ENCODE measurements around the gene MESD.

DNA sequence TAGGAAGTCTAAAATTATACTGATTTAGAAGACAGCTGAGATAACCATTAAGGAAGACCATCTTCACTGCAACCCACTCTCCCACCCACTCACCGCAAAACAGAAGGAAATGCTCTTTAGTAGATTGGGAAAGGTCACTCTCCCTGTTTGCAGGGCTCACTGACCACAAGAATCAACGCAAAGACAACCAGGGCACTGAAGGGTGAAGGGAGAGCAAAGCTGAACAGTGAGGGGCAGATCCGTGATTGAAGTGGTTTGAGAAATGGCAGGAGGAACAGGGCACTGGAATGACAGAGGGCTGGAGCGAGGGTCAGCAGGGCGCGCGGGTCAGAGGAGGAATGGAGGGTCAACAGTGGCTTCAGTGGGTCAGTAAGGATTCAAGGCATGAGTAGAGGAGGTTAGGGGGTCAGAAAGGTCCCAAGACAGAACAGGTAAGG, 520 bp downstream of the MESD start:
- TF ChIP-seq CTCF (conservative IDR thresholded peaks at IDR 0.05; ENCODE audit: low read depth, low read length) (no peak), POLR2A (IDR thresholded peaks at IDR 0.05; ENCODE audit: low read depth, low read length) (no peak), MAZ (IDR thresholded peaks at IDR 0.05; ENCODE audit: borderline replicate concordance, low read depth, low read length) (no peak), CEBPB (IDR thresholded peaks at IDR 0.05; ENCODE audit: low read depth, low read length) (no peak), NFE2L2 (IDR thresholded peaks at IDR 0.05; ENCODE audit: low read depth, low read length) (no peak), USF2 (IDR thresholded peaks at IDR 0.05; ENCODE audit: low read depth, low read length) (no peak), BHLHE40 (IDR thresholded peaks at IDR 0.05; ENCODE audit: low read depth, low read length) (no peak), RCOR1 (IDR thresholded peaks at IDR 0.05; ENCODE audit: insufficient replicate concordance, low read length) (no peak), MXI1 (IDR thresholded peaks at IDR 0.05; ENCODE audit: borderline replicate concordance, low read depth, low read length) (no peak)

Data from IMR-90 (cell line).